H9 (cell line): ENCODE results near the gene EPS8L3. TPM values are rescaled to one million over a fixed set of nuclear protein-coding genes. Genes with fewer than 3 reads are reported as not detected.

Source experiments
- DNase-seq: peaks from one replicate; pipeline ENCODE4 v3.0.0-alpha.2; 2017
- H2AFZ ChIP-seq: one replicate; pipeline ENCODE4 v1.6.1; 2013; ENCODE audit warnings: mild to moderate bottlenecking, low read length, control low read depth, moderate library complexity
- H2AK5ac ChIP-seq: 2 replicates; pipeline ENCODE4 v1.6.1; 2013; ENCODE audit warnings: low read length, control low read depth, mixed read lengths; ENCODE audit not compliant: insufficient read length
- H2BK120ac ChIP-seq: one replicate; pipeline ENCODE4 v1.6.1; 2013; ENCODE audit warnings: low read depth, mild to moderate bottlenecking, low read length, control low read depth, inconsistent platforms; ENCODE audit not compliant: poor library complexity, severe bottlenecking
- H2BK12ac ChIP-seq: 2 replicates; pipeline ENCODE4 v1.6.1; 2013; ENCODE audit warnings: low read length, control low read depth, mixed read lengths, low read depth; ENCODE audit not compliant: insufficient read length
- H2BK15ac ChIP-seq: 2 replicates; pipeline ENCODE4 v1.6.1; 2013; ENCODE audit warnings: low read depth, low read length, control low read depth
- H2BK20ac ChIP-seq: one replicate; pipeline ENCODE4 v1.6.1; 2013; ENCODE audit warnings: low read depth, mild to moderate bottlenecking, low read length, control low read depth, inconsistent platforms; ENCODE audit not compliant: poor library complexity, severe bottlenecking
- H2BK5ac ChIP-seq: 2 replicates; pipeline ENCODE4 v1.6.1; 2013; ENCODE audit warnings: low read length, control low read depth, mixed read lengths; ENCODE audit not compliant: insufficient read length
- H3K14ac ChIP-seq: 2 replicates; pipeline ENCODE4 v1.6.1; 2013; ENCODE audit warnings: low read length, control low read depth; ENCODE audit not compliant: insufficient read depth
- H3K18ac ChIP-seq: 2 replicates; pipeline ENCODE4 v1.6.1; 2013; ENCODE audit warnings: low read depth, mild to moderate bottlenecking, mixed read lengths, low read length, control low read depth; ENCODE audit not compliant: insufficient read length
- H3K23ac ChIP-seq: 2 replicates; pipeline ENCODE4 v1.6.1; 2013; ENCODE audit warnings: low read length, control low read depth, mixed read lengths, low read depth; ENCODE audit not compliant: insufficient read length
- H3K23me2 ChIP-seq: 2 replicates; pipeline ENCODE4 v1.6.1; 2013; ENCODE audit warnings: low read depth, mild to moderate bottlenecking, mixed read lengths, low read length, control low read depth; ENCODE audit not compliant: insufficient read length, poor library complexity, severe bottlenecking
- H3K27ac ChIP-seq: 2 replicates; pipeline ENCODE4 v1.5.1; 2013; ENCODE audit warnings: low read length, control low read depth, mixed read lengths, low read depth; ENCODE audit not compliant: insufficient read length
- H3K27me3 ChIP-seq: 2 replicates; pipeline ENCODE4 v1.6.1; 2013; ENCODE audit warnings: low read length, control low read depth, inconsistent platforms; ENCODE audit not compliant: insufficient read depth
- H3K4ac ChIP-seq: 2 replicates; pipeline ENCODE4 v1.6.1; 2013; ENCODE audit warnings: low read depth, mild to moderate bottlenecking, control low read depth, inconsistent platforms, low read length, moderate library complexity
- H3K4me1 ChIP-seq: 2 replicates; pipeline ENCODE4 v1.6.1; 2013; ENCODE audit warnings: low read length, control low read depth, inconsistent platforms; ENCODE audit not compliant: insufficient read depth
- H3K4me2 ChIP-seq: 2 replicates; pipeline ENCODE4 v1.6.1; 2013; ENCODE audit warnings: low read length, control low read depth, mixed read lengths; ENCODE audit not compliant: insufficient read length, insufficient read depth
- H3K56ac ChIP-seq: 2 replicates; pipeline ENCODE4 v1.6.1; 2013; ENCODE audit warnings: low read depth, mild to moderate bottlenecking, mixed read lengths, low read length, control low read depth; ENCODE audit not compliant: insufficient read length
- H3K79me1 ChIP-seq: 2 replicates; pipeline ENCODE4 v1.6.1; 2013; ENCODE audit warnings: low read depth, mild to moderate bottlenecking, moderate library complexity, low read length, control low read depth, inconsistent platforms; ENCODE audit not compliant: insufficient read depth, poor library complexity, severe bottlenecking
- H3K79me2 ChIP-seq: 2 replicates; pipeline ENCODE4 v1.6.1; 2013; ENCODE audit warnings: low read length, control low read depth, inconsistent platforms; ENCODE audit not compliant: insufficient read depth
- H3K9ac ChIP-seq: 2 replicates; pipeline ENCODE4 v1.6.1; 2013; ENCODE audit warnings: low read length, control low read depth, mixed read lengths; ENCODE audit not compliant: insufficient read length; ENCODE audit errors: extremely low read depth
- H3K9me3 ChIP-seq: one replicate; pipeline ENCODE4 v1.6.1; 2013; ENCODE audit warnings: low read depth, low read length, inconsistent platforms; ENCODE audit not compliant: control insufficient read depth
- H3T11ph ChIP-seq: one replicate; pipeline ENCODE4 v1.6.1; 2013; ENCODE audit warnings: mild to moderate bottlenecking, low read length, control low read depth, inconsistent platforms
- H4K20me1 ChIP-seq: one replicate; pipeline ENCODE4 v1.6.1; 2013; ENCODE audit not compliant: control insufficient read depth, insufficient read length, insufficient read depth
- H4K5ac ChIP-seq: 2 replicates; pipeline ENCODE4 v1.6.1; 2013; ENCODE audit warnings: low read depth, mild to moderate bottlenecking, mixed read lengths, low read length, control low read depth; ENCODE audit not compliant: insufficient read length
- H4K8ac ChIP-seq: replicated peaks from 2 replicates; pipeline ENCODE4 v1.6.1; 2013; ENCODE audit warnings: low read length, control low read depth, mixed read lengths, low read depth; ENCODE audit not compliant: insufficient read length
- H4K91ac ChIP-seq: 2 replicates; pipeline ENCODE4 v1.6.1; 2013; ENCODE audit warnings: low read depth, mild to moderate bottlenecking, moderate library complexity, mixed read lengths, low read length, control low read depth; ENCODE audit not compliant: insufficient read length
- H3K27ac Mint-ChIP-seq, 3 experiments: 2 replicates in 2 of 3; 3 replicates in 1 of 3; pipeline ENCODE4 v1.8.0; 2020 to 2021; ENCODE audit warnings: mixed read lengths in 3 of 3, mild to moderate bottlenecking in 1 of 3, moderate library complexity in 1 of 3
- H3K27me3 Mint-ChIP-seq: 2 replicates; pipeline ENCODE4 v1.8.0; 2021; ENCODE audit warnings: low read depth, mild to moderate bottlenecking, moderate library complexity, mixed read lengths
- H3K36me3 Mint-ChIP-seq, 3 experiments: 2 replicates in 2 of 3; 3 replicates in 1 of 3; pipeline ENCODE4 v1.8.0; 2020 to 2021; ENCODE audit warnings: low read depth in 3 of 3, mixed read lengths in 3 of 3; ENCODE audit not compliant: insufficient read depth in 1 of 3
- H3K4me1 Mint-ChIP-seq, 2 experiments: 2 replicates each; pipeline ENCODE4 v1.8.0; 2020; ENCODE audit warnings: mixed read lengths in 2 of 2
- H3K4me3 Mint-ChIP-seq, 2 experiments: 2 replicates in 1 of 2; 3 replicates in 1 of 2; pipeline ENCODE4 v1.8.0; 2020 to 2021; ENCODE audit warnings: mild to moderate bottlenecking in 2 of 2, mixed read lengths in 2 of 2, moderate library complexity in 1 of 2
- H3K9me3 Mint-ChIP-seq, 2 experiments: 2 replicates in 1 of 2; 3 replicates in 1 of 2; pipeline ENCODE4 v1.8.0; 2020; ENCODE audit warnings: mild to moderate bottlenecking in 2 of 2, mixed read lengths in 2 of 2, moderate library complexity in 1 of 2
- CTCF ChIP-seq: fragments of 200-600 bp; sonication (generic); conservative IDR thresholded peaks from 3 replicates; pipeline ENCODE4 v1.8.0; 2021; ENCODE audit warnings: antibody characterized with exemption, mild to moderate bottlenecking
- WGBS: extraction: QIAGEN DNeasy Blood & Tissue Kit; methylation state at CpG from one replicate; pipeline ENCODE4 v1.1.7; 2013; ENCODE audit warnings: missing lambda C conversion rate, low lambda C conversion rate, mixed read lengths; ENCODE audit not compliant: insufficient read length; ENCODE audit errors: extremely low coverage; 5-methylcytosine and 5-hydroxymethylcytosine counted together
- total RNA-seq: library from RNA; stranded (reverse); gene quantifications from 2 replicates; pipeline ENCODE4 v1.2.1, GENCODE V29; 2021

EPS8L3 gene
- total RNA-seq, 1 experiment from 2014 or later, result not detected

GRCh38 chr1:109759513-109760334 lies 4.0 kb downstream of the EPS8L3 start:
- H4K5ac ChIP-seq, result no peak overlapping the region
- no peak for DNase-seq
- no peaks in the 10 kb centered on the region for H3K4me1 ChIP-seq
- Mint-ChIP-seq H3K9me3 (no peaks in the 10 kb centered on the region), H3K27me3 (no peaks in the 10 kb centered on the region; the same call in 1 of the 2 replicates), H3K27ac (no peak overlapping the region), H3K4me1 (peaks cover 4 to 5% of the 10 kb centered on the region in 2 experiments; a peak in 2 of 4 replicates), H3K4me3 (no peak overlapping the region), H3K36me3 (no peaks in the 10 kb centered on the region)
- H3K14ac ChIP-seq, result no peak overlapping the region; the same call in 1 of the 2 replicates
- WGBS, result no CpG with 5 or more reads among the region's 11 CpGs
- no peak overlapping the region for H2BK120ac ChIP-seq
- H3K27me3 ChIP-seq, result no peaks in the 10 kb centered on the region
- no peak overlapping the region for H3K9ac ChIP-seq
- no peak overlapping the region for H2AK5ac ChIP-seq
- no peak overlapping the region for H4K91ac ChIP-seq
- H3T11ph ChIP-seq, result no peak overlapping the region
- no peak overlapping the region for H3K4me2 ChIP-seq
- H2BK15ac ChIP-seq, result no peak overlapping the region
- H3K18ac ChIP-seq, result no peak overlapping the region
- H3K4ac ChIP-seq, result no peak overlapping the region
- no peak overlapping the region for H2BK20ac ChIP-seq
- no peak overlapping the region for H2BK12ac ChIP-seq
- H2AFZ ChIP-seq, result no peak overlapping the region
- no peak for TF ChIP-seq CTCF
- H3K9me3 ChIP-seq, result no peaks in the 10 kb centered on the region
- H3K23ac ChIP-seq, result no peak overlapping the region
- no peak overlapping the region for H3K56ac ChIP-seq
- no peak overlapping the region for H4K8ac ChIP-seq
- H3K27ac ChIP-seq, result no peak overlapping the region
- no peaks in the 10 kb centered on the region for H3K79me1 ChIP-seq
- H3K23me2 ChIP-seq, result no peaks in the 10 kb centered on the region
- H4K20me1 ChIP-seq, result no peaks in the 10 kb centered on the region
- no peak overlapping the region for H2BK5ac ChIP-seq
- no peaks in the 10 kb centered on the region for H3K79me2 ChIP-seq
